ENCODE measurements around the gene PRDX1.

PRDX1 gene

DNA sequence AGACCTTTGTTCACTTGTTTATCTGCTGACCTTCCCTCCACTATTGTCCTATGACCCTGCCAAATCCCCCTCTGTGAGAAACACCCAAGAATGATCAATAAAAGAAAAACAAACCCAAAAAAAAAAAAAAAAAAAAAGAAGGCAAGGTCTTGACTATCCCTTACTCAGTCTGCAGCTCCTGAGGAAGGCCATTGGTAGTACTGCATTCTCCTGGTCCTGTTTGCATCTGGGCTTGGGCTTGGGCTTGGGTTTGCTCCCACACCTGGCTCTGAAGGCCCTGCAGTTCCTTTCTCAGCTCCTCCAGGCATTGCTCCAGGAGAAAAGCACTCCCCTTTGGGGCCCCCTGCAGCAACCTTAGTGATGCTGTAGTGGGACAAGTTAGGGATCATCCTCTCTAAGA, 23.4 kb downstream of the PRDX1 start:
- no peak for DNase-seq (ENCODE audit: low read depth)
- H3K4me3 ChIP-seq (ENCODE audit: low read depth, low read length), result no peak overlapping the region
- TF ChIP-seq MYC (IDR thresholded peaks at IDR 0.05; ENCODE audit: low read depth, low read length) (no peak), POLR2A (IDR thresholded peaks at IDR 0.05; ENCODE audit: extremely low read depth, insufficient read length) (no peak)
- TF ChIP-seq, protein P1, sequence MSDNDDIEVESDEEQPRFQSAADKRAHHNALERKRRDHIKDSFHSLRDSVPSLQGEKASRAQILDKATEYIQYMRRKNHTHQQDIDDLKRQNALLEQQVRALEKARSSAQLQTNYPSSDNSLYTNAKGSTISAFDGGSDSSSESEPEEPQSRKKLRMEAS (IDR thresholded peaks at IDR 0.05; ENCODE audit: low read depth, low read length), result no peak
- TF ChIP-seq, protein P2, sequence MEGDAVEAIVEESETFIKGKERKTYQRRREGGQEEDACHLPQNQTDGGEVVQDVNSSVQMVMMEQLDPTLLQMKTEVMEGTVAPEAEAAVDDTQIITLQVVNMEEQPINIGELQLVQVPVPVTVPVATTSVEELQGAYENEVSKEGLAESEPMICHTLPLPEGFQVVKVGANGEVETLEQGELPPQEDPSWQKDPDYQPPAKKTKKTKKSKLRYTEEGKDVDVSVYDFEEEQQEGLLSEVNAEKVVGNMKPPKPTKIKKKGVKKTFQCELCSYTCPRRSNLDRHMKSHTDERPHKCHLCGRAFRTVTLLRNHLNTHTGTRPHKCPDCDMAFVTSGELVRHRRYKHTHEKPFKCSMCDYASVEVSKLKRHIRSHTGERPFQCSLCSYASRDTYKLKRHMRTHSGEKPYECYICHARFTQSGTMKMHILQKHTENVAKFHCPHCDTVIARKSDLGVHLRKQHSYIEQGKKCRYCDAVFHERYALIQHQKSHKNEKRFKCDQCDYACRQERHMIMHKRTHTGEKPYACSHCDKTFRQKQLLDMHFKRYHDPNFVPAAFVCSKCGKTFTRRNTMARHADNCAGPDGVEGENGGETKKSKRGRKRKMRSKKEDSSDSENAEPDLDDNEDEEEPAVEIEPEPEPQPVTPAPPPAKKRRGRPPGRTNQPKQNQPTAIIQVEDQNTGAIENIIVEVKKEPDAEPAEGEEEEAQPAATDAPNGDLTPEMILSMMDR (IDR thresholded peaks at IDR 0.05; ENCODE audit: low read depth, low read length), result no peak

DNA sequence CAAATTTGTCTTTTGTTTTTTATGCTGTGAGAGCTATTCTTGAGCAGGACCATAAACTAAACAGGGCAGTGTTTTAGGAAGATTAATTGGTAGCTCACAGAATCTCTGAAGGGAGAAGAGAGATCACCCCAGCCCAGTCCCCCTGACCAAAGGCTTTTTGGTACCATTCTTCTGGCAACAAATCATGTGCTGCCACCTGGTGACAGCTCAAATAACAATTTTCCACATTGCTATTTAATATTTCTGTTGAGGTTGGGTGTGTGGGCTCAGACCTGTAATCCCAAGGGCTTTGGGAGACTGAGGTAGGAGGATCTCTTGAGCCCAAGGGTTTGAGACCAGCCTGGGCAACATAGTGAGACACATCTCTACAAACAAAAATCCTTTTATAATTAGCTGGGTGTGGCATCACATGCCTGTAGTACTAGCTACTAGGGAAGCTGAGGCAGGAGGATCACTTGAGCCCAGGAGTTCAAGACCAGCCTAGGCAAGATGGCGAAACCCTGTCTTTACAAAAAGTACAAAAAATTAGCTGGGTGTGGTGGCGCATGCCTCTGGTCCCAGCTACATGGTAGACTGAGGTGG, 28.5 kb downstream of the PRDX1 start:
- TF ChIP-seq, protein P2 (IDR thresholded peaks at IDR 0.05; ENCODE audit: low read depth, low read length), result peak; percentile 35
- TF ChIP-seq, protein P1 (IDR thresholded peaks at IDR 0.05; ENCODE audit: low read depth, low read length), result no peak
- DNase-seq (ENCODE audit: low read depth), result peak; percentile 77
- H3K4me3 ChIP-seq (ENCODE audit: low read depth, low read length), result no peak overlapping the region

DNA sequence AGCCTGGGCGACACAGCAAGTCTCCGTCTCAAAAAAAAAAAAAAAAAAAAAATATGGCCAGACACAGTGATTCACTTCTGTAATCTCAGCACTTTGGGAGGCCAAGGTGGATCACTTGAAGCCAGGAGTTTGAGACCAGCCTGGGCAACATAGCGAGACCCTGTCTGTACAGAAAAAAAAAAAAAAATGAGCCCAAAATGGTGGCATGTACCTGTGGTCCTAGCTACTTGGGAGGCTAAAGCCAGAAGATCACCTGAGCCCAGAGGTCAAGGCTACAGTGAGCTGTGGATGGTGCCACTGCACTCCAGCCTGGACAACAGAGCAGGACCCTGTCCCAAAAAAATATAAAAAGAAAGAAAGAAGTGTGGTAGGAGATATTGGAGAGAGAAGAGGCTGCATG, 29.0 kb downstream of the PRDX1 start:
- DNase-seq (ENCODE audit: low read depth), result no peak
- TF ChIP-seq, protein P1 (IDR thresholded peaks at IDR 0.05; ENCODE audit: low read depth, low read length), result no peak
- TF ChIP-seq POLR2A (IDR thresholded peaks at IDR 0.05; ENCODE audit: extremely low read depth, insufficient read length), result no peak
- TF ChIP-seq, protein P2 (IDR thresholded peaks at IDR 0.05; ENCODE audit: low read depth, low read length), result no peak
- no peak for TF ChIP-seq MYC (IDR thresholded peaks at IDR 0.05; ENCODE audit: low read depth, low read length)
- no peak overlapping the region for H3K4me3 ChIP-seq (ENCODE audit: low read depth, low read length)

DNA sequence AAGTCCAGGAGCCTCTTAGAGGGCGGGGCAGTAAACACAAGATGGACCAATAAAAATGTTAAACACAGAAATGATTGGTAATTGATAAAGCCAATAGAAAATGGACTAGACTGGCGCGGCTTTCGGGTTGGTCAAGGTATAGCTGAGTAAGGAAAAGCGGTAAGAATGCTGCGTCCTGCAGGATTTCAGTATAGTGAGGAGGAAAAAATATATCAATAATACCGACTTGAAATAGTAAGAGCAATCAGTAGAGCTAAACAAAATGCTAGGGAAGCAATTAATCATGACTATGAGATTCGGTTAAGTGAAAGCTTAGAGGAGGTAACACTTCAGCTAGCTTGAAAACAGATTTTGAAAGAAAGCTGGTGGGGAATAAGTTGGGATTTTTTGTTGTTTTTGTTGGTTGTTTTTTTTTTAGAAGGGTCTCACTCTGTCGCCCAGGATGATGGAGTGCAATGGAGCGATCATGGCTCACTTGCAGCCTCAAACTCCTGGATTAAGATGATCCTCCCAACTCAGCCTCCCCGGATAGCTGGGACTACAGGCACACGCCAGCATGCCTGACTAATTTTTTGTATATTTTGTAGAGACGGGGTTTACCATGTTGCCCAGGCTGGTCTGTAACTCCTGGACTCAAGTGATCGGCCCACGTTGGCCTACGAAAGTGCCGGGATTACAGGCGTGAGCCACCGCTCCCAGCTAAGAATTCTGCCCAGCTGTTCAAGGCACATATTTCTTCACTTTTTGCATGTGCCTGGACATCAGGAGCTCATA, 30.0 kb downstream of the PRDX1 start:
- TF ChIP-seq, protein P2 (IDR thresholded peaks at IDR 0.05; ENCODE audit: low read depth, low read length), result no peak
- TF ChIP-seq POLR2A (IDR thresholded peaks at IDR 0.05; ENCODE audit: extremely low read depth, insufficient read length) (no peak), MYC (IDR thresholded peaks at IDR 0.05; ENCODE audit: low read depth, low read length) (no peak)
- TF ChIP-seq, protein P1 (IDR thresholded peaks at IDR 0.05; ENCODE audit: low read depth, low read length), result no peak
- peak overlapping the region; percentile 70 for H3K4me3 ChIP-seq (ENCODE audit: low read depth, low read length)
- DNase-seq (ENCODE audit: low read depth), result no peak

DNA sequence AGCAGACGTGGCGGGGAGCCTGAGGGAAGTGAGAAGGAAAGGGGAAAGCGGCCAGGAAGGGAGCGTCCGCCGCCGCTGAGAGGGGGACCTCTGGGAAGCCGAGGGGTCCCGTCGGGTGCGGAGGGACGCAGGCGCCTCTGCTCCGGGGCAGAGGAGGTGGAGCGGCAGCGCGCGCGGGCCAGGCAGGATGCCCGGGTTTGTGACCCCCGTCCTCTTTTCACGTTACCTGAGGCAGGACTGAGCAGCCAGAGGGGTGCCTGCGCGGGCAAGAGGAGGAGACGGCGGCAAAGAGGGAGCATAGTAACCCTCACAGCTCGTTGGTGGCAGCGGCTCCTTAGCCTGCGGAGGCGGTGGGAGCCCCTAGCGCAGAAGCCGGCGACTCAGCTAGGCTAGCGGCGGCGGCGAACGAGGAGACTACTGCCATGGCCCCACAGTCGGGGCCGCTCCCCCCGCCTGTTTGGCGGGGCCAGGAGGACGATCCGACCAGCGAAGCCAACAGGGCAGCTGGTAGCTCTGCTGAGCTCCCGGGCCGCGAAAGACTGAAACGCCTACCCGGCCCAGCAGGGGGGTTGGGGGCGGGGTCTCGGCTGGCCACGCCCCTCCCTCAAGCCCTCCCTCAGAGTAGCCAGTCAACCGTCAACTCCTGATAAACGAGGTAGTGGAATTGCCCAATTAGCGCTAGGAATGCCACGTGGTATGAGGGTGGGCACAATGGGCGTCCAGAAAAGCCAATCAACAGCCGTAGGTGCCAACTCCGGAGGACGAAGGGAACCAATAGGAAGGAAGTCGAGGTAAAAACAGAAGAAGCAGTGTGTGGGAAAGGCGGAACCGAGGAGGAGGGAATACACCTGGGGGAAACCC, 30.8 kb downstream of the PRDX1 start, which contains the start of gene TESK2:
Gene TESK2, minus strand, starts transcription at position 538 of the 861 bp plus-strand sequence. CDS start 33,378 bp downstream, outside the sequence.
- peak within 1 kb of the TSS; percentile 70 for H3K4me3 ChIP-seq (ENCODE audit: low read depth, low read length)
- peak; percentile 98 for DNase-seq (ENCODE audit: low read depth)
- TF ChIP-seq MYC (IDR thresholded peaks at IDR 0.05; ENCODE audit: low read depth, low read length) (peak; percentile 77), POLR2A (IDR thresholded peaks at IDR 0.05; ENCODE audit: extremely low read depth, insufficient read length) (peak; percentile 34)
- TF ChIP-seq, protein P1 (IDR thresholded peaks at IDR 0.05; ENCODE audit: low read depth, low read length), result peak; percentile 100
- TF ChIP-seq, protein P2 (IDR thresholded peaks at IDR 0.05; ENCODE audit: low read depth, low read length), result no peak
